PFSK-1 (cell line): ENCODE data around the gene METTL16.

ENCODE experiments used
- FOXP2 ChIP-seq: optimal IDR thresholded peaks from 2 replicates; pipeline ENCODE3; 2011; ENCODE audit warnings: borderline replicate concordance, control low read depth, inconsistent platforms; ENCODE audit not compliant: insufficient read depth; ENCODE audit errors: extremely low read length, extremely low read depth
- POLR2AphosphoS5 ChIP-seq: IDR thresholded peaks from 2 replicates; pipeline ENCODE4 v1.6.1; 2012; ENCODE audit warnings: low read depth, mild to moderate bottlenecking, control low read depth, low read length, moderate library complexity
- SIN3A ChIP-seq: IDR thresholded peaks from 2 replicates; pipeline ENCODE4 v1.6.1; 2012; ENCODE audit warnings: mild to moderate bottlenecking, low read length, moderate library complexity, borderline replicate concordance; ENCODE audit not compliant: insufficient read depth
- TAF1 ChIP-seq: IDR thresholded peaks from 2 replicates; pipeline ENCODE4 v1.6.1; 2012; ENCODE audit warnings: low read length, control low read depth, borderline replicate concordance; ENCODE audit not compliant: insufficient read depth
- TF ChIP-seq, protein P1 (sequence below), 2 experiments: IDR thresholded peaks; 2 replicates each; pipeline versions ENCODE4 v1.6.1 to v1.8.0; 2011 to 2012; ENCODE audit warnings: low read depth in 2 of 2, low read length in 2 of 2, control low read depth in 1 of 2, inconsistent platforms in 1 of 2, mild to moderate bottlenecking in 1 of 2, moderate library complexity in 1 of 2; ENCODE audit not compliant: insufficient read depth in 1 of 2

The METTL16 gene

GRCh38 chr17:2380226-2380922 lies 131.3 kb downstream of the METTL16 start:
- TF ChIP-seq POLR2AphosphoS5 (no peak), SIN3A (no peak), FOXP2 (no peak), TAF1 (no peak)
- TF ChIP-seq, protein P1, sequence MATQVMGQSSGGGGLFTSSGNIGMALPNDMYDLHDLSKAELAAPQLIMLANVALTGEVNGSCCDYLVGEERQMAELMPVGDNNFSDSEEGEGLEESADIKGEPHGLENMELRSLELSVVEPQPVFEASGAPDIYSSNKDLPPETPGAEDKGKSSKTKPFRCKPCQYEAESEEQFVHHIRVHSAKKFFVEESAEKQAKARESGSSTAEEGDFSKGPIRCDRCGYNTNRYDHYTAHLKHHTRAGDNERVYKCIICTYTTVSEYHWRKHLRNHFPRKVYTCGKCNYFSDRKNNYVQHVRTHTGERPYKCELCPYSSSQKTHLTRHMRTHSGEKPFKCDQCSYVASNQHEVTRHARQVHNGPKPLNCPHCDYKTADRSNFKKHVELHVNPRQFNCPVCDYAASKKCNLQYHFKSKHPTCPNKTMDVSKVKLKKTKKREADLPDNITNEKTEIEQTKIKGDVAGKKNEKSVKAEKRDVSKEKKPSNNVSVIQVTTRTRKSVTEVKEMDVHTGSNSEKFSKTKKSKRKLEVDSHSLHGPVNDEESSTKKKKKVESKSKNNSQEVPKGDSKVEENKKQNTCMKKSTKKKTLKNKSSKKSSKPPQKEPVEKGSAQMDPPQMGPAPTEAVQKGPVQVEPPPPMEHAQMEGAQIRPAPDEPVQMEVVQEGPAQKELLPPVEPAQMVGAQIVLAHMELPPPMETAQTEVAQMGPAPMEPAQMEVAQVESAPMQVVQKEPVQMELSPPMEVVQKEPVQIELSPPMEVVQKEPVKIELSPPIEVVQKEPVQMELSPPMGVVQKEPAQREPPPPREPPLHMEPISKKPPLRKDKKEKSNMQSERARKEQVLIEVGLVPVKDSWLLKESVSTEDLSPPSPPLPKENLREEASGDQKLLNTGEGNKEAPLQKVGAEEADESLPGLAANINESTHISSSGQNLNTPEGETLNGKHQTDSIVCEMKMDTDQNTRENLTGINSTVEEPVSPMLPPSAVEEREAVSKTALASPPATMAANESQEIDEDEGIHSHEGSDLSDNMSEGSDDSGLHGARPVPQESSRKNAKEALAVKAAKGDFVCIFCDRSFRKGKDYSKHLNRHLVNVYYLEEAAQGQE (IDR thresholded peaks at IDR 0.05; ENCODE audit: insufficient read depth in 1 of 2, low read depth in 2 of 2, low read length in 2 of 2), result no peak

- no peak for TF ChIP-seq SIN3A
- no peak for TF ChIP-seq FOXP2
- TF ChIP-seq POLR2AphosphoS5, result 0 out of 2 replicates have a peak, but pooled peaks have one; percentile 22
- TF ChIP-seq TAF1, result no peak
These were observed 132.0 kb downstream of the METTL16 start for GRCh38 chr17:2379489-2380225.

DNA sequence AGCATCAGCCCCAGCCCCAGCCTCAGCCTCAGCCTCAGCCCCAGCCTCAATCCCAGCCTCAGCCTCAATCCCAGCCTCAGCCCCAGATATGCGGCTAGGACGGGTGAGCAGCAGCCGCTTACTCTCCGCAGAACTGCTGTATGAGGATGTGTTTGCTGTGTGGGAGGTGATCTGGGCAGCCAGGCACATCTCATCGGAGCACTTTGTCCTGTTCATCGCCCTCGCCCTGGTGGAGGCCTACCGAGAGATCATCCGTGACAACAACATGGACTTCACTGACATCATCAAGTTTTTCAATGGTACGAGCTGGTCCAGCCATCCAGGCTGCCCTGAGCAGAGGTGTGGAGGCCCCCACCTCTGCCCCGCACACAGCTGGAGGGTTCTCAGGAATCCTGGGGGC lies 132.8 kb downstream of the METTL16 start:
- TF ChIP-seq FOXP2 (no peak), TAF1 (no peak), POLR2AphosphoS5 (no peak), SIN3A (no peak)
- TF ChIP-seq, protein P1 (IDR thresholded peaks at IDR 0.05; ENCODE audit: insufficient read depth in 1 of 2, low read depth in 2 of 2, low read length in 2 of 2), result no peak

GRCh38 chr17:2377659-2378058 lies 134.0 kb downstream of the METTL16 start:
- TF ChIP-seq POLR2AphosphoS5 (no peak), FOXP2 (no peak), SIN3A (no peak), TAF1 (no peak)
- TF ChIP-seq, protein P1 (IDR thresholded peaks at IDR 0.05; ENCODE audit: insufficient read depth in 1 of 2, low read depth in 2 of 2, low read length in 2 of 2), result no peak

DNA sequence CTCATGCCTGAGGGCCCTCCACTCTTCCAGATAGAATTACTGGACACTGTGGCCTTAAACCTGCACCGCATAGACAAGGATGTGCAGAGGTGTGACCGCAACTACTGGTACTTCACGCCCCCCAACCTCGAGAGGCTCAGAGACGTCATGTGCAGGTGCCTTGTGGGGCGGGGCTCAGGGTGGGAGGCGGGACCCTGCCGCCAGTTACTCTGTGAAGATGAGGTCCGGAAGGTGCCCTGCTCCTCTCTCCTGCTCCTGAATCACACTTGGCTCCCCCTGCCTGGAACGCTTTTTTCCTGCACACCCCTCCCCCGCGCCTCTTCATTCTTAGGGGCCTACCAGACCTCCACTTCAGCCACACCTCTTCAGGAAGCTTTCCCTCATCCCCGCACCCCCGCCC lies 135.6 kb downstream of the METTL16 start:
- TF ChIP-seq POLR2AphosphoS5 (no peak), TAF1 (no peak)

GRCh38 chr17:2375406-2375805 lies 136.3 kb downstream of the METTL16 start:
- no peak for TF ChIP-seq FOXP2
- TF ChIP-seq POLR2AphosphoS5, result no peak
- no peak for TF ChIP-seq SIN3A
- TF ChIP-seq TAF1, result no peak
- TF ChIP-seq, protein P1 (IDR thresholded peaks at IDR 0.05; ENCODE audit: insufficient read depth in 1 of 2, low read depth in 2 of 2, low read length in 2 of 2), result no peak
